NT2/D1 (cell line): ENCODE measurements around the gene ITGB4.

ENCODE experiments used
- SUZ12 ChIP-seq: IDR thresholded peaks from 2 replicates; pipeline ENCODE4 v1.6.1; 2011; ENCODE audit not compliant: insufficient read length, insufficient read depth; ENCODE audit errors: extremely low read depth
- YY1 ChIP-seq: IDR thresholded peaks from 2 replicates; pipeline ENCODE4 v1.6.1; 2011; ENCODE audit not compliant: insufficient read length, insufficient read depth

DNA sequence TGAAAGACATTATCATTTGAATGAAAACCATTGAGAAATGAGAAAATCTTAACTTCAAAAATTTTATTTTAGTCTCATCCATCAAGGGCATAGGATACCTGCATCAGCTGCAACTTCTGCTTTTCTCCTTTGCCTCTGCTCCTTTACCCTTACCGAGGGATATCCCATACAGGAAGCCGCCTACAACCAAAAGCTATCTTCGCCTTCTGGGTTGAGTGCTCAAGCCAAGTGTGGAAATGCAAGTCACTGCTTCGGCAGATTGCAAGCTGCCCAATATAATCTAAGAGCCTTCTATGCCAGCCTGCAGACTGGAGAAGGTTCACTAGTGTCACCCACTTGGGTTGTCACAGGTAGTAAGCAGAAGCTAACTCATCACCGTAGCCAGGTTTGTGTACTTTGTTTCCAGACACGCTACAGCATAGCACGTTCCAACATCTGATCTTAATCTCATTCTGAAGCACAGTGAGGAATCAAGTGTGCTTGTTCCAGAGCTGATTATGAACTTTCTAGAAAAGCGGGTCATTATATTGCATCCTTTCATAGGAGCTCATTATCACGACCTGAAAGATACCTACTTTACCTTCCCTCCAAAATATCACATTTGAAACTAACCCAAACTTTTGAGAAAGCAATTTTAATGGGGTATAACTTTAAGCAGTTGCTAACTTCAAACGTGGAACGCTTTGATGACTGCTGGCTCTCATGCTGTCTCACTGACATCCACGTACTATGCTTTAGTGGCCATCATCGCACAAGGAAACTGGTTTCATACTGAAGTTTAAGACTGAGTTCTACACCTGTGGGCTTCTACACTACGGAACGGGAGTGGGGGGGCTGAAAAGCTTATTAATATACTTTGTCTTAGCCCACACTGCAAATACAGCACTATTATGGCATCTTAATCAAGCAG lies 55.4 kb downstream of the ITGB4 start:
- TF ChIP-seq YY1 (no peak), SUZ12 (no peak)
